ENCODE results near the gene KIAA0232. TPM values are rescaled to one million over a fixed set of nuclear protein-coding genes. Genes with fewer than 3 reads are reported as not detected.

The KIAA0232 gene
- total RNA-seq, 1 donor from 2014 or later: 15.9 TPM

GRCh38 chr4:6749340-6750171, 33.0 kb upstream of the KIAA0232 start:
- Histone ChIP-seq H3K27me3 (no peaks in the 10 kb centered on the region), H3K27ac (peak overlapping the region; percentile 10 to 44), H3K36me3 (no peaks in the 10 kb centered on the region), H3K4me1 (peaks cover 8 to 10% of the 10 kb centered on the region in 2 donors), H3K9me3 (no peaks in the 10 kb centered on the region), H3K4me3 (no peak overlapping the region)
- DNase-seq (ENCODE audit: low spot score in 2 of 2): peak in 1 of 2 donors; percentile 79
- TF ChIP-seq CTCF (IDR thresholded peaks at IDR 0.05): no peak
- intact Hi-C loops (cut with DNase I): no loop called here

- Histone ChIP-seq H3K9me3 (no peaks in the 10 kb centered on the region), H3K4me3 (no peak overlapping the region), H3K4me1 (peaks cover 8 to 10% of the 10 kb centered on the region in 2 donors), H3K27ac (peak overlapping the region in 1 of 2 donors; percentile 44), H3K27me3 (no peaks in the 10 kb centered on the region), H3K36me3 (no peaks in the 10 kb centered on the region)
- intact Hi-C loops (cut with DNase I): no loop called here
- DNase-seq (ENCODE audit: low spot score in 2 of 2): no peak
- no peak for TF ChIP-seq CTCF (IDR thresholded peaks at IDR 0.05)
Observed at GRCh38 chr4:6750286-6751221, 32.0 kb upstream of the KIAA0232 start.

GRCh38 chr4:6751611-6752485, 30.7 kb upstream of the KIAA0232 start:
- Histone ChIP-seq H3K27me3 (no peaks in the 10 kb centered on the region), H3K36me3 (no peaks in the 10 kb centered on the region), H3K27ac (no peak overlapping the region), H3K9me3 (no peaks in the 10 kb centered on the region), H3K4me1 (peaks cover 7 to 8% of the 10 kb centered on the region in 2 donors), H3K4me3 (no peak overlapping the region)
- no peak for DNase-seq (ENCODE audit: low spot score in 2 of 2)
- no peak for TF ChIP-seq CTCF (IDR thresholded peaks at IDR 0.05)
- intact Hi-C loops (cut with DNase I): no loop called here

GRCh38 chr4:6752486-6752829, 30.1 kb upstream of the KIAA0232 start:
- no peak overlapping the region for H3K4me3 ChIP-seq
- H3K4me1 ChIP-seq: peaks cover 2% of the 10 kb centered on the region in 2 donors
- H3K36me3 ChIP-seq: no peaks in the 10 kb centered on the region
- H3K9me3 ChIP-seq: no peaks in the 10 kb centered on the region
- no peaks in the 10 kb centered on the region for H3K27me3 ChIP-seq
- TF ChIP-seq CTCF (IDR thresholded peaks at IDR 0.05): no peak
- no peak overlapping the region for H3K27ac ChIP-seq
- no peak for DNase-seq (ENCODE audit: low spot score in 2 of 2)
- intact Hi-C loops (cut with DNase I): no loop called here

GRCh38 chr4:6753103-6753560, 29.4 kb upstream of the KIAA0232 start:
- H3K36me3 ChIP-seq: no peaks in the 10 kb centered on the region
- no peak overlapping the region for H3K4me3 ChIP-seq
- H3K9me3 ChIP-seq: no peaks in the 10 kb centered on the region
- H3K4me1 ChIP-seq: no peaks in the 10 kb centered on the region
- TF ChIP-seq CTCF (IDR thresholded peaks at IDR 0.05): no peak
- no peak for DNase-seq (ENCODE audit: low spot score in 2 of 2)
- no peaks in the 10 kb centered on the region for H3K27me3 ChIP-seq
- intact Hi-C loops (cut with DNase I): no loop called here
- H3K27ac ChIP-seq: no peak overlapping the region
